Nephron progenitor cell (in vitro differentiated cells): ENCODE measurements around the gene PPM1D.

Source experiments
- DNase-seq: peaks from one replicate; pipeline ENCODE4 v3.0.0; 2021
- H3K27ac Mint-ChIP-seq: 2 replicates; pipeline ENCODE4 v1.8.0; 2021; ENCODE audit warnings: mild to moderate bottlenecking, moderate library complexity, mixed read lengths
- H3K27me3 Mint-ChIP-seq: 2 replicates; pipeline ENCODE4 v1.8.0; 2021; ENCODE audit warnings: mild to moderate bottlenecking, low read depth, mixed read lengths; ENCODE audit not compliant: poor library complexity
- H3K36me3 Mint-ChIP-seq: 2 replicates; pipeline ENCODE4 v1.8.0; 2021; ENCODE audit warnings: low read depth, mixed read lengths
- H3K4me1 Mint-ChIP-seq: 2 replicates; pipeline ENCODE4 v1.8.0; 2021; ENCODE audit warnings: mixed read lengths
- H3K4me3 Mint-ChIP-seq: 2 replicates; pipeline ENCODE4 v1.8.0; 2021; ENCODE audit warnings: mild to moderate bottlenecking, moderate library complexity, mixed read lengths
- H3K9me3 Mint-ChIP-seq: 2 replicates; pipeline ENCODE4 v1.8.0; 2021; ENCODE audit warnings: mild to moderate bottlenecking, moderate library complexity, mixed read lengths
- TF ChIP-seq, protein P1 (sequence below): fragments of 200-600 bp; sonication (generic); IDR thresholded peaks from 2 replicates; pipeline ENCODE4 v1.5.0; 2021; ENCODE audit warnings: antibody characterized with exemption

PPM1D gene

DNA sequence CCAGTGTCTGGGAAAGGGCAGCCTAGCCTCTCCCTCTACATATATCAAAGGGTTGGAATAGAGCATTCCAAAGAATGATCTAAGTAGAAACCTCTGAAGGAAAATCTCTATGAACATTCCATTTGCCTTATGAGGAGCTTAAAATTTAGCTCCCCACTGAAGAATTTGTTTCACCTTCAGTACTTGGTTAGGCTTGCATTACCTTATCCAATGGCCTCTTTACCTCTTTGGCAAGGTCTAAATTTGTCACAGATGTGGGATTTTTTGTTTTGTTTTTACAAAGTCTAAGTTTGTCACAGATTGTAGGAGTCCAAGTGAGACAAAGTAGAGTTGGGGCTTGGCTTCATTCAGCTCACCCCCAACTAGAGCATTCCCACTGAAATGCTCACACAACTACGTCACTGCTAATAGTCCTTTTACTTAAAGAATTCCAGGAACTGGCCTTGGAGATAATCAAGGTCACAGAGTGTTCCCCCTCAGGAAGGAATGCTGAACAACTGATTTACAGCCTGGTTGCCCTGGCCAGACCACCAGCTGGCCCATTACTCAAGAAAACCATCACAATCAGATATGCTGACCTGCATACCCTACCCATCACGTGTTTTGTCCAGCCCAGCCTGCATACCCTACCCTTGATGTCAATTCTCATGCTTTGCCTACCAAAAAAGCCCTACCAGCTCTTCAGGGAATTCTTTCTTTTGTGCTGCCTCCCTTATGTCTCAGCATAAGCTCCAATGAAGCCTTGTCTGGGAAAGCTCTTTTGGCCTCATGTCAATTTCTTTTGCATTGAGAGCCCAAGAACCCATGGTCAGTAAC lies 26.5 kb upstream of the PPM1D start:
- Mint-ChIP-seq H3K4me1 (peaks cover 16% of the 10 kb centered on the region), H3K27me3 (peaks cover 21% of the 10 kb centered on the region)

GRCh38 chr17:60577147-60577915 lies 22.7 kb upstream of the PPM1D start:
- Mint-ChIP-seq H3K27ac (peak overlapping the region; percentile 6), H3K36me3 (no peaks in the 10 kb centered on the region), H3K4me1 (peaks cover 16% of the 10 kb centered on the region), H3K9me3 (peaks cover 15% of the 10 kb centered on the region), H3K4me3 (no peak overlapping the region), H3K27me3 (peaks cover 19% of the 10 kb centered on the region)
- no peak for DNase-seq
- TF ChIP-seq, protein P1, sequence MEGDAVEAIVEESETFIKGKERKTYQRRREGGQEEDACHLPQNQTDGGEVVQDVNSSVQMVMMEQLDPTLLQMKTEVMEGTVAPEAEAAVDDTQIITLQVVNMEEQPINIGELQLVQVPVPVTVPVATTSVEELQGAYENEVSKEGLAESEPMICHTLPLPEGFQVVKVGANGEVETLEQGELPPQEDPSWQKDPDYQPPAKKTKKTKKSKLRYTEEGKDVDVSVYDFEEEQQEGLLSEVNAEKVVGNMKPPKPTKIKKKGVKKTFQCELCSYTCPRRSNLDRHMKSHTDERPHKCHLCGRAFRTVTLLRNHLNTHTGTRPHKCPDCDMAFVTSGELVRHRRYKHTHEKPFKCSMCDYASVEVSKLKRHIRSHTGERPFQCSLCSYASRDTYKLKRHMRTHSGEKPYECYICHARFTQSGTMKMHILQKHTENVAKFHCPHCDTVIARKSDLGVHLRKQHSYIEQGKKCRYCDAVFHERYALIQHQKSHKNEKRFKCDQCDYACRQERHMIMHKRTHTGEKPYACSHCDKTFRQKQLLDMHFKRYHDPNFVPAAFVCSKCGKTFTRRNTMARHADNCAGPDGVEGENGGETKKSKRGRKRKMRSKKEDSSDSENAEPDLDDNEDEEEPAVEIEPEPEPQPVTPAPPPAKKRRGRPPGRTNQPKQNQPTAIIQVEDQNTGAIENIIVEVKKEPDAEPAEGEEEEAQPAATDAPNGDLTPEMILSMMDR: no peak

More for the DNA sequence above, 26.5 kb upstream of the PPM1D start:
- H3K36me3 Mint-ChIP-seq: no peaks in the 10 kb centered on the region
- no peak for DNase-seq
- H3K27ac Mint-ChIP-seq: peak overlapping the region; percentile 71
- no peak overlapping the region for H3K4me3 Mint-ChIP-seq
- peaks cover 15% of the 10 kb centered on the region for H3K9me3 Mint-ChIP-seq
- TF ChIP-seq, protein P1: no peak

DNA sequence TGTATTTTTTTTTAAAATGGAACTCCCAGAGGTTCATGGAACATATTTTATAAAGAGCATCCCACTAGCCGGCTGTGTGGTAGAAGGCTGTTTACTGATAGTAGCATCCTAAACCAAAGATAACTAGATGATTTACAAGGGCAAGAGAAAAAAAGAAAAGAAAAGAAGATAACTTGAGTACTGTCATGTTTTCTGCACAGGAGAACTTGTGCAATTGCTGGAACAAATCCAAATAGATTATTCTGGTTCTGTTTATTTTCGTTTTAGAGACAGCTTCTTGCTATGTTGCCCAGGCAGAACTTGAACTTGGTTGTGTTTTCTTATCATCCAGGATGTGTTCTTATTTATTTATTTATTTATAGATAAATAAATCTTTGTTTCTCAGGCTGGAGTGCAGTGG lies 20.9 kb upstream of the PPM1D start:
- peaks cover 8% of the 10 kb centered on the region for H3K4me1 Mint-ChIP-seq
- H3K27me3 Mint-ChIP-seq: peaks cover 18% of the 10 kb centered on the region

GRCh38 chr17:60579551-60579950 lies 20.4 kb upstream of the PPM1D start:
- Mint-ChIP-seq H3K4me3 (no peak overlapping the region), H3K9me3 (peaks cover 15% of the 10 kb centered on the region), H3K27ac (no peak overlapping the region), H3K4me1 (peaks cover 8% of the 10 kb centered on the region), H3K27me3 (peaks cover 18% of the 10 kb centered on the region), H3K36me3 (no peaks in the 10 kb centered on the region)
- DNase-seq: no peak
- TF ChIP-seq, protein P1: no peak

More for the DNA sequence above, 20.9 kb upstream of the PPM1D start:
- no peak overlapping the region for H3K27ac Mint-ChIP-seq
- H3K4me3 Mint-ChIP-seq: no peak overlapping the region
- TF ChIP-seq, protein P1: no peak
- DNase-seq: no peak
- H3K36me3 Mint-ChIP-seq: no peaks in the 10 kb centered on the region
- H3K9me3 Mint-ChIP-seq: peaks cover 15% of the 10 kb centered on the region

DNA sequence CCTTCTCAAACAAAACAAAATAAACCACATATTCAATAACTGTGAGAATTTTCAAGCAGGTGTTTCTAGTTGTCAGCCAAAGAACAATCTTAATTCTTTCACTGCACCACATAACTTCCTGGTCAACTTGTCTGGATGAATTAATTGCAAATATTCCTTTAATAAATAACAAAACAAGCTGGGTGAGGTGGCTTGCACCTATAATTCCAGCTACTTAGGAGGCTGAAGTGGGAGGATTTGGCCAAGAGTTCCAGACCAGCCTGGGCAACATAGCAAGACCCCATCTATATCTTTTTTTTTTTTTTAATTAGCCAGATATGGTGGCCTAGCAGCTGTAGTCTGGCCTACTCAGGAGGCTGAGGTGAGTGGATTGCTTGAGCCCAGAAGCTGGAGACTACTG lies 17.0 kb upstream of the PPM1D start:
- H3K9me3 Mint-ChIP-seq: no peaks in the 10 kb centered on the region
- no peak for DNase-seq
- H3K27ac Mint-ChIP-seq: no peak overlapping the region
- H3K27me3 Mint-ChIP-seq: peaks cover 15% of the 10 kb centered on the region
- H3K36me3 Mint-ChIP-seq: no peaks in the 10 kb centered on the region
- TF ChIP-seq, protein P1: no peak
- H3K4me3 Mint-ChIP-seq: no peak overlapping the region
- H3K4me1 Mint-ChIP-seq: no peaks in the 10 kb centered on the region
